Spleen (tissue), 11 donors: Measurements from ENCODE around the gene PIH1D1. TPM values are rescaled to one million over a fixed set of nuclear protein-coding genes. Genes with fewer than 3 reads are reported as not detected.
A peak's percentile ranks its signal among the peaks of the same experiment; 100 is the strongest.

Source experiments
- DNase-seq: peaks from one replicate; pipeline ENCODE4 v3.0.0-alpha.2; 2020
- H3K27ac ChIP-seq, 8 donors: fragments of 200-600 bp; sonication (generic) in 7 of 8; 1 replicate in 4 of 8; 2 replicates in 4 of 8; pipeline versions ENCODE4 v1.5.0 to v1.8.0; 2016 to 2021; ENCODE audit warnings: inconsistent platforms in 4 of 8, mild to moderate bottlenecking in 4 of 8, moderate library complexity in 1 of 8
- H3K27me3 ChIP-seq, 7 donors: fragments of 200-600 bp; sonication (generic) in 6 of 7; replicated peaks in 1 of 7; 1 replicate in 4 of 7; 2 replicates in 3 of 7; pipeline versions ENCODE4 v1.5.0 to v1.8.0; 2016 to 2021; ENCODE audit warnings: inconsistent platforms in 3 of 7, mild to moderate bottlenecking in 1 of 7
- H3K36me3 ChIP-seq, 6 donors: fragments of 200-600 bp; sonication (generic) in 5 of 6; 1 replicate in 4 of 6; 2 replicates in 2 of 6; pipeline versions ENCODE4 v1.5.0 to v1.8.0; 2016 to 2021; ENCODE audit warnings: inconsistent platforms in 2 of 6
- H3K4me1 ChIP-seq, 6 donors: fragments of 200-600 bp; sonication (generic) in 5 of 6; 1 replicate in 3 of 6; 2 replicates in 3 of 6; pipeline versions ENCODE4 v1.5.0 to v1.8.0; 2016 to 2021; ENCODE audit warnings: inconsistent platforms in 3 of 6
- H3K4me3 ChIP-seq, 8 donors: fragments of 200-600 bp; sonication (generic) in 7 of 8; 1 replicate in 4 of 8; 2 replicates in 4 of 8; pipeline versions ENCODE4 v1.5.0 to v1.8.0; 2016 to 2021; ENCODE audit warnings: inconsistent platforms in 4 of 8, mild to moderate bottlenecking in 4 of 8, moderate library complexity in 2 of 8
- H3K9me3 ChIP-seq, 8 donors: fragments of 200-600 bp; sonication (generic) in 7 of 8; 1 replicate in 4 of 8; 2 replicates in 4 of 8; pipeline versions ENCODE4 v1.5.0 to v1.8.0; 2016 to 2021; ENCODE audit warnings: inconsistent platforms in 4 of 8
- CTCF ChIP-seq, 11 experiments: fragments of 200-600 bp in 7 of 11; fragments of 450-650 bp in 4 of 11; sonication (generic) in 4 of 11; IDR thresholded peaks in 8 of 11; conservative IDR thresholded peaks in 3 of 11; 1 replicate in 7 of 11; 2 replicates in 4 of 11; pipeline versions ENCODE4 v1.4.0 to v1.8.0; 2016 to 2021; ENCODE audit warnings: antibody characterized with exemption in 11 of 11, inconsistent platforms in 4 of 11, mild to moderate bottlenecking in 1 of 11
- POLR2A ChIP-seq, 3 donors: fragments of 450-650 bp; IDR thresholded peaks; one replicate each; pipeline ENCODE4 v1.5.1; 2017; ENCODE audit warnings: antibody characterized with exemption in 3 of 3, mild to moderate bottlenecking in 1 of 3
- POLR2AphosphoS5 ChIP-seq, 3 donors: sonication (generic); formaldehyde crosslinking; IDR thresholded peaks; one replicate each; pipeline ENCODE4 v1.5.1; 2017; ENCODE audit warnings: antibody characterized with exemption in 3 of 3
- WGBS, 5 donors: extraction: QIAGEN DNeasy Blood & Tissue Kit in 3 of 5; methylation state at CpG; one replicate each; pipeline versions ENCODE4 v1.1.5 to v1.1.7; 2013 to 2018; 5-methylcytosine and 5-hydroxymethylcytosine counted together
- intact Hi-C: fragments of 100-400 bp; cut with DNase I; formaldehyde crosslinking; loops from one replicate; pipeline ENCODE4 v1.15.0; 2023; ENCODE audit warnings: low total_unique reads
- polyA plus RNA-seq, 3 donors: library from polyadenylated mRNA; stranded (reverse); fragments of 200-250 nt; gene quantifications; one replicate each; pipeline ENCODE4 v1.2.1, GENCODE V29; 2013
- total RNA-seq, 7 donors: library from RNA; depleted of rRNA in 3 of 7; stranded (reverse); fragments of >200 nt in 3 of 7; fragmentation: NEBNext Ultra II Directional in 4 of 7; extraction: Animal tissue kit (Norgen Biotek cat#: 25700) in 4 of 7; gene quantifications; one replicate each; pipeline versions ENCODE4 v1.1.0 to v1.2.1, GENCODE V29; 2016 to 2021
- donor health status: healthy with polysubstance abuse.
- donor health status: DM: no; HTN: no; CAD: no; lungs with moderate emphysema.
- donor health status: DM: no; HTN: no; CAD: no.
- donor health status: Bipolar disorder and iron deficiency.
- donor health status: healthy.
- donor health status: DM: no; HTN: no; CAD: no.
- donor health status: DM: yes; HTN: yes; CAD: no.

Gene PIH1D1
- total and polyA plus RNA-seq, 10 donors = 76.0 to 140 (median 86.3) TPM

DNA sequence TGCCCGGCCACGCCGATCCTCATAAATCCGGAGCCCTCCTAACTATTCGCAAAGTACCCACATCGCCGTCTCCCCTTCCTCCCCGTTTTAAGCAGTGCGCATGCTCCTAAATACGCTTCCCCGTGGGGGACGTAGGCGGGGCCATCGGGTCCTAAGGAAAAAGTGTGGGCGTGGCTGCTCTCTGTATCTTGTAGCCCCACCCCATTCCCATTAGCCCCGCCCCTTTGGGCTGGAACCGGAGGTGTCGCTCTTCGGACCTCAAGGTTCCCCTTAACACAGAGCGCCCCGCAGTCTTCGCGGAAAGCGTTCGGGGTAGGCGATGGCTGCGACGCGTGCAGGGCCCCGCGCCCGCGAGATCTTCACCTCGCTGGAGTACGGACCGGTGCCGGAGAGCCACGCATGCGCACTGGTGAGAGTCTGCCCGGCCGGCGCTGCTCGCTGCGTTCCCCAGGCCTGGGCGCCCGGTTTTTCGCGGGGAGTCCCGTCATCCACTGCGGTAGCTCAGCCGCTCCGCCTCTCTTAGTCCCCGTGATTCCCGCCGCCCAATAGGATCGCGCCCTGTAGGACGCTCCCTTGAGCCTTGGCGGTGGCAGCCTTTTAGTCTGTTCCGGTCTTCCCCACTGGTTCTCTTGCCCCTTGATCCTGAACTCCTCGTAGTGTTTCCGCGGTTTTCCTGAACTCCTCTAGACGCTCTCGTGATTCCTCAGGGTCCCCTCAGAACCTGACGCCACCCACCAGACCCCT lies 1.6 kb upstream of the PIH1D1 start, which contains the start of gene ALDH16A1:
Gene ALDH16A1 (plus strand): TSS at position 213 of the 744 bp plus-strand sequence. CDS start 107 bp downstream, at position 320.
- intact Hi-C loops = no loop called here
- peaks cover 0 to 48% (median 9%) of the 10 kb centered on the region in 6 donors for H3K36me3 ChIP-seq
- TF ChIP-seq POLR2A (IDR thresholded peaks at IDR 0.05) (peak; percentile 14 to 50 (median 14)), POLR2AphosphoS5 (IDR thresholded peaks at IDR 0.05) (peak; percentile 95 to 97 (median 97)), CTCF (IDR thresholded peaks at IDR 0.05 in 8 of 11, conservative IDR thresholded peaks at IDR 0.05 in 3 of 11) (peak in 3 of 11 experiments; percentile 15 to 46 (median 45))
- H3K4me3 ChIP-seq = peak within 1 kb of the TSS; percentile 52 to 85 (median 69)
- peak; percentile 100 for DNase-seq
- H3K9me3 ChIP-seq = no peaks in the 10 kb centered on the region
- WGBS, 5 donors = 0 to 1% (median 0%) methylated on average over 57 to 66 of the region's 66 CpGs
- H3K4me1 ChIP-seq = peaks cover 17 to 88% (median 44%) of the 10 kb centered on the region in 6 donors
- no peaks in the 10 kb centered on the region for H3K27me3 ChIP-seq
- peak within 1 kb of the TSS; percentile 95 to 98 (median 98) for H3K27ac ChIP-seq

DNA sequence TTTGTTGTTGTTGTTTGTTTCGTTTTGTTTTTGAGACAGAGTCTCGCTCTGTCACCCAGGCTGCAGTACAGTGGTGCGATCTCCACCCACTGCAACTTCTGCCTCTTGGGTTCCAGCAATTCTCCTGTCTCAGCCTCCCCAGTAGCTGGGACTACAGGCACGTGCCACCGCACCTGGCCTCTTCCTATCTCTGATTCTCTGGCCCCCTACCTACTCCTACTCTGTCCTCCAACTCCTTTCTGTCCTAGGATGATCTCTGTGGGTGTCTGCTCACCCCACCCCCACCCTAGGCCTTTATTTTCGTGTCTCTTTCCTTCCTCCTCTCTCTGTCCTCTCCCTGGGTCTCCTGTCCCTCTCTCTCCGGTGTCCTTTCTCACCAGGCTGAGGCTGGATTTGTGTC lies 1.2 kb downstream of the PIH1D1 start:
- Histone ChIP-seq H3K9me3 (no peaks in the 10 kb centered on the region), H3K4me1 (peaks cover 11 to 78% (median 43%) of the 10 kb centered on the region in 6 donors), H3K36me3 (peaks cover 0 to 45% (median 22%) of the 10 kb centered on the region in 6 donors), H3K4me3 (peak overlapping the region in 5 of 8 donors; percentile 65 to 85 (median 74)), H3K27ac (peak overlapping the region in 1 of 8 donors; percentile 26), H3K27me3 (no peaks in the 10 kb centered on the region)
- intact Hi-C loops = no loop called here
- WGBS, 5 donors = 75 to 88% (median 83%) methylated on average over 7 of the region's 7 CpGs
- TF ChIP-seq POLR2AphosphoS5 (IDR thresholded peaks at IDR 0.05) (no peak), POLR2A (IDR thresholded peaks at IDR 0.05) (no peak), CTCF (IDR thresholded peaks at IDR 0.05 in 8 of 11, conservative IDR thresholded peaks at IDR 0.05 in 3 of 11) (no peak)
- DNase-seq = no peak

- Histone ChIP-seq H3K4me1 (peaks cover 0 to 75% (median 35%) of the 10 kb centered on the region in 6 donors), H3K36me3 (peaks cover 0 to 44% (median 22%) of the 10 kb centered on the region in 6 donors), H3K27ac (peak overlapping the region in 3 of 8 donors; percentile 23 to 56 (median 45)), H3K4me3 (no peak overlapping the region), H3K9me3 (no peaks in the 10 kb centered on the region), H3K27me3 (no peaks in the 10 kb centered on the region)
- TF ChIP-seq POLR2A (IDR thresholded peaks at IDR 0.05) (no peak), POLR2AphosphoS5 (IDR thresholded peaks at IDR 0.05) (no peak), CTCF (IDR thresholded peaks at IDR 0.05 in 8 of 11, conservative IDR thresholded peaks at IDR 0.05 in 3 of 11) (no peak)
- 91 to 96% (median 95%) methylated on average over 6 of the region's 6 CpGs for WGBS, 5 donors
- no peak for DNase-seq
- intact Hi-C loops = loop anchor here (10.0 kb wide), 1 partner anchor 184 kb away; no protein-coding TSS in a partner anchor
These were observed 3.2 kb downstream of the PIH1D1 start for GRCh38 chr19:49448432-49448786.
